Esophagus muscularis mucosa (tissue), 4 donors: ENCODE results near the gene IGDCC3. TPM values are rescaled to one million over a fixed set of nuclear protein-coding genes. Genes with fewer than 3 reads are reported as not detected.

ENCODE experiments used
- DNase-seq: peaks from one replicate; pipeline ENCODE4 v3.0.0-alpha.2; 2017; ENCODE audit errors: extremely low spot score
- H3K27ac ChIP-seq, 4 donors: fragments of 200-600 bp; sonication (generic); replicated peaks in 1 of 4; 1 replicate in 3 of 4; 2 replicates in 1 of 4; pipeline ENCODE4 v1.5.1; 2016 to 2019; ENCODE audit warnings: mild to moderate bottlenecking in 1 of 4
- H3K27me3 ChIP-seq, 4 donors: fragments of 200-600 bp; sonication (generic); one replicate each; pipeline versions ENCODE4 v1.5.1 to v1.6.0; 2016 to 2019
- H3K36me3 ChIP-seq, 4 donors: fragments of 200-600 bp; sonication (generic); one replicate each; pipeline ENCODE4 v1.5.1; 2016 to 2019
- H3K4me1 ChIP-seq, 4 donors: fragments of 200-600 bp; sonication (generic); one replicate each; pipeline ENCODE4 v1.5.1; 2016 to 2019
- H3K4me3 ChIP-seq, 4 donors: fragments of 200-600 bp; sonication (generic); 1 replicate in 2 of 4; 2 replicates in 2 of 4; pipeline ENCODE4 v1.5.1; 2016 to 2019; ENCODE audit warnings: mild to moderate bottlenecking in 4 of 4, moderate library complexity in 1 of 4
- H3K9me3 ChIP-seq, 4 donors: fragments of 200-600 bp; sonication (generic); 1 replicate in 3 of 4; 2 replicates in 1 of 4; pipeline ENCODE4 v1.5.1; 2016 to 2019
- EP300 ChIP-seq: sonication (generic); formaldehyde crosslinking; IDR thresholded peaks from one replicate; pipeline ENCODE4 v1.6.1; 2017; ENCODE audit warnings: antibody characterized with exemption
- POLR2A ChIP-seq: fragments of 450-650 bp; IDR thresholded peaks from one replicate; pipeline ENCODE4 v1.6.1; 2017; ENCODE audit warnings: antibody characterized with exemption, moderate library complexity, mild to moderate bottlenecking, low read depth
- POLR2AphosphoS5 ChIP-seq, 2 donors: sonication (generic); formaldehyde crosslinking; IDR thresholded peaks; one replicate each; pipeline ENCODE4 v1.6.1; 2017; ENCODE audit warnings: antibody characterized with exemption in 2 of 2
- WGBS: methylation state at CpG from one replicate; pipeline ENCODE4 v1.1.5; 2018; 5-methylcytosine and 5-hydroxymethylcytosine counted together
- intact Hi-C: fragments of 100-400 bp; cut with DNase I; formaldehyde crosslinking; loops from one replicate; pipeline ENCODE4 v1.15.1; 2023
- total RNA-seq, 4 donors: library from RNA; depleted of rRNA; stranded (reverse); fragments of >200 nt; gene quantifications; one replicate each; pipeline versions ENCODE4 v1.1.0 to v1.2.1, GENCODE V29; 2016
- TF ChIP-seq, protein P1 (sequence below), 3 experiments: fragments of 200-600 bp in 2 of 3; fragments of 450-650 bp in 1 of 3; sonication (generic) in 2 of 3; IDR thresholded peaks; one replicate each; pipeline ENCODE4 v1.5.1; 2017 to 2019; ENCODE audit warnings: antibody characterized with exemption in 3 of 3, mild to moderate bottlenecking in 2 of 3, moderate library complexity in 1 of 3

IGDCC3 gene
- total RNA-seq, 4 donors from 2014 or later: 0.17 TPM; not detected in 3

GRCh38 chr15:65338366-65338765 lies 39.4 kb downstream of the IGDCC3 start:
- H3K27ac ChIP-seq: no peak overlapping the region
- H3K27me3 ChIP-seq: peaks cover 0 to 19% (median 0%) of the 10 kb centered on the region in 4 donors
- intact Hi-C loops: no loop called here
- H3K36me3 ChIP-seq: no peaks in the 10 kb centered on the region
- no peaks in the 10 kb centered on the region for H3K4me1 ChIP-seq
- no peaks in the 10 kb centered on the region for H3K9me3 ChIP-seq
- no peak overlapping the region for H3K4me3 ChIP-seq
- WGBS: 82% methylated on average over 3 of the region's 3 CpGs
- TF ChIP-seq POLR2A (no peak), POLR2AphosphoS5 (IDR thresholded peaks at IDR 0.05) (no peak), EP300 (no peak)
- TF ChIP-seq, protein P1, sequence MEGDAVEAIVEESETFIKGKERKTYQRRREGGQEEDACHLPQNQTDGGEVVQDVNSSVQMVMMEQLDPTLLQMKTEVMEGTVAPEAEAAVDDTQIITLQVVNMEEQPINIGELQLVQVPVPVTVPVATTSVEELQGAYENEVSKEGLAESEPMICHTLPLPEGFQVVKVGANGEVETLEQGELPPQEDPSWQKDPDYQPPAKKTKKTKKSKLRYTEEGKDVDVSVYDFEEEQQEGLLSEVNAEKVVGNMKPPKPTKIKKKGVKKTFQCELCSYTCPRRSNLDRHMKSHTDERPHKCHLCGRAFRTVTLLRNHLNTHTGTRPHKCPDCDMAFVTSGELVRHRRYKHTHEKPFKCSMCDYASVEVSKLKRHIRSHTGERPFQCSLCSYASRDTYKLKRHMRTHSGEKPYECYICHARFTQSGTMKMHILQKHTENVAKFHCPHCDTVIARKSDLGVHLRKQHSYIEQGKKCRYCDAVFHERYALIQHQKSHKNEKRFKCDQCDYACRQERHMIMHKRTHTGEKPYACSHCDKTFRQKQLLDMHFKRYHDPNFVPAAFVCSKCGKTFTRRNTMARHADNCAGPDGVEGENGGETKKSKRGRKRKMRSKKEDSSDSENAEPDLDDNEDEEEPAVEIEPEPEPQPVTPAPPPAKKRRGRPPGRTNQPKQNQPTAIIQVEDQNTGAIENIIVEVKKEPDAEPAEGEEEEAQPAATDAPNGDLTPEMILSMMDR (IDR thresholded peaks at IDR 0.05): no peak
- no peak for DNase-seq

DNA sequence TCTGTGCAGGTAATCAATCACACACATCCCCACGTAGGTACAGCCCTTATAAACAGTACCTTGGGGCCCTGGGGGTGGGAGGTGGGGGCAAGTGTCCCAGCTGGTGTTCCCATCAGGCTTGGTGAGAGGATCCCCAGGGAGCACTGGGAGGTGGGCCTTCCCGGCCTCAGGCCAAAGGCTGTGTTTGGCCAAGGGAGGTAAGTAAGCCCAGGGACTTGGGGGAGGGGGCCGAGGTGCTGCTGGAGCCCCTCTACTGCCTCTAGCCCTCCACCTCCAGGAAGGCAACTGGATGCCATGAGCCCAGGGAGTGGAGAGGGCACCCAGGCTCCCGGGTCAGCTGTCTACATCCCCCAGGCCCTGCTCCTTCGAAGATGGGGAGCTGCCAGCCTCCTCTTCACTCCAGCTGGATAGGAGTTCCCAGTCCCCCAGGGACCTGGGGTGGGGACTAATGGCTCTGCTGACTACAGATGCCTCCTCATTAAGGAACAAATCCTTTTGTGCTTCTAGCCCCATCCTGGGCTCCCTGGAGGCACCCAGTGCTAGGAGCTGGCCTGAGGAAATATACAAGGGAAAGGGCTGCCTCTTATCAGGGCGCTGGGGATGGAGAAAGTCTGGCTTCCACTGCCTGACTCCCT lies 40.2 kb downstream of the IGDCC3 start:
- H3K27me3 ChIP-seq: peaks cover 0 to 24% (median 0%) of the 10 kb centered on the region in 4 donors
- no peak overlapping the region for H3K27ac ChIP-seq
- H3K4me1 ChIP-seq: no peaks in the 10 kb centered on the region
- no peak for DNase-seq
- intact Hi-C loops: no loop called here
- TF ChIP-seq POLR2A: no peak
- no peak for TF ChIP-seq POLR2AphosphoS5 (IDR thresholded peaks at IDR 0.05)
- no peaks in the 10 kb centered on the region for H3K9me3 ChIP-seq
- H3K4me3 ChIP-seq: no peak overlapping the region
- H3K36me3 ChIP-seq: no peaks in the 10 kb centered on the region
- WGBS: 74% methylated on average over 3 of the region's 6 CpGs

DNA sequence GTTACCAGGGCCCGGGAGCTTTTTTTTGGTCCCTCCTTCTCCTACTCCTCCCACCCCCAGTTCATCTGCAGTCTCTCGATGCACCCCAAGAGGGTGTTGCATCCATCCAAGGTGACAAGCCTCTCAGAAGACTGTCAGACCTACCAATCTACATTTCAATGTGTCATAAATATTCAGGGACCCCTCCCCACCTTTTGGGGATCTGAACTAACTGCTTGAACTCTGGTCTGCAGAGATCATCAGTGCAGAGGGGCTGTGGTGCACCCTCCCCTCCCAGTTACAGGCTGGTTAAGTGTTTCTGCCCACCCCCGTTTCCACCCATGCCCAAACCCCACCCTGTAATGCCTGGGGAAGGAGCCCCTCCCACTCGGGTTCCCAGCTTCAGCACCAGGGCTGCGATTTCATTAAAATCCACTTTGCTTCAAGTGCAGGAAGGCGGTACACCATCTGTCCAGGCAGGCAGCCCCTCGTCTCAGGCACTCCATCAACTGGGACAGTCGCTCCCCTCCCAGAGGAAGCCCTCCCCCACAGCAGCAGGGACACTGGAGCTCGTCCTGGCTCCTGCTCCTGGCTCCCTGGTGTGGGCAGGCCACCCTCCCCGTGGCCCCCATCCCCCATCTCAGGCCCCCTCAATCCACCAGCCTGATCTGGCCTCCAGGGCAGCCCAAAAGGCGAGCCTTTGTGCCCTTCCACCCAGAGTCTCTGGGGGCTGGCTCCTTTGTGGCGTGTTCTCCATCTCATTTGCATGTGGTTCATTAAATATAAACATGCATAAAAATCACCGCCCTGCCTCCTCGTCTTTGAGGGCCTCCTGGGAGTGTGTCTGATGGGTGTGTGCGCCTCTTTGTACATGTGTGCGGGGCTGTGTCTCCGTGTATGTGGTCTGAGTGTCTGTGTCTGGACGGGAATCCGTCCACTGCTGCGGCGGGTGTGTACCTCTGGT lies 41.0 kb downstream of the IGDCC3 start:
- DNase-seq: no peak

DNA sequence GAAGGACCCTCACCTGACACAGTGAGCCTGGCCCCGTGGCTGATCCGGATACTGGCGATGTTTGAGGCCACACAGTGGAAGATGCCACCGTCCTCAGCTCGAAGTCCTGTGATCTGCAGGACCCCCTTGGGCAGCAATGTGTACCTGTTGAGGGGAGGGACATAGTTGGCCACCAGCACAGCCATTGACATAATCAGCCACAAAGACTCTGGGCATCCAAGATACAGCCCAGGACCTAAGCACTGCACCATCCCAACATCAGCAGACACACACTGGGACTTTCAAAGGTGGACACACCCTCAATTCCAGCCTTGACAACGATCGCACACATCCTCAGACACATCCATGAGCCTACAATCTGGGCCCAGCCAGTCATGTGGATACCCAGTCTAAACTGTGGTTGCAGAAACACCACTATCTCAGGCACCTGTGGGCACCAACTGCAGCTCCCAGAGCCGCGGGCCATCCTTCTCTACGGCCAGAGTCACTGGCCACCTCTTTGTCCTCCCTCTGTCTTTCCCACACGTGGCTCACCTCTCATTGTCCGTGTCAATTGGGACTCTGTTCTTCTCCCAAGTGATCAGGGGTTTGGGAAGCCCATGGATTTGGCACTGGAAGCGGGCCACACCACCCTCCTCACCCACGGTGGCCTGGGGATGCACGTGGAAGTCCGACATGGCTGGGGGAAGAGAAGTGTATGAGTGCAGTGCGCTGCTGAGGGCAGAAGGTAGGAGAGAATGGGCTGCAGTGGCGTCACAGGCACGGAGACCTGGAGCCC lies 42.3 kb downstream of the IGDCC3 start:
- no peak overlapping the region for H3K4me3 ChIP-seq
- H3K36me3 ChIP-seq: no peaks in the 10 kb centered on the region
- TF ChIP-seq, protein P1 (IDR thresholded peaks at IDR 0.05): no peak
- TF ChIP-seq POLR2AphosphoS5 (IDR thresholded peaks at IDR 0.05): no peak
- no peak for TF ChIP-seq POLR2A
- TF ChIP-seq EP300: no peak
- no peaks in the 10 kb centered on the region for H3K9me3 ChIP-seq
- WGBS: 94% methylated on average over 18 of the region's 19 CpGs
- H3K4me1 ChIP-seq: no peaks in the 10 kb centered on the region
- DNase-seq: no peak
- H3K27me3 ChIP-seq: peaks cover 0 to 24% (median 0%) of the 10 kb centered on the region in 4 donors
- no peak overlapping the region for H3K27ac ChIP-seq
- intact Hi-C loops: no loop called here

More for the DNA sequence above, 41.0 kb downstream of the IGDCC3 start:
- no peak overlapping the region for H3K27ac ChIP-seq
- H3K9me3 ChIP-seq: no peaks in the 10 kb centered on the region
- intact Hi-C loops: no loop called here
- WGBS: 62% methylated on average over 14 of the region's 21 CpGs
- H3K4me1 ChIP-seq: no peaks in the 10 kb centered on the region
- no peak for TF ChIP-seq EP300
- TF ChIP-seq POLR2AphosphoS5 (IDR thresholded peaks at IDR 0.05): no peak
- TF ChIP-seq POLR2A: no peak
- TF ChIP-seq, protein P1 (IDR thresholded peaks at IDR 0.05): no peak
- H3K36me3 ChIP-seq: no peaks in the 10 kb centered on the region
- no peak overlapping the region for H3K4me3 ChIP-seq
- H3K27me3 ChIP-seq: peaks cover 0 to 24% (median 0%) of the 10 kb centered on the region in 4 donors
